RWPE2 (cell line): ENCODE measurements around the gene ANP32E.
"Not testable (repeated sequence)": the region's sequence is repeated elsewhere in the genome, so short reads cannot be mapped to it uniquely, and the experiment has no call there.

Experiments used
- ATAC-seq: fragments of 200-7000 bp; cut with Tn5 transposase; 3 replicates; pipeline ENCODE4 v1.9.1; 2021; ENCODE audit warnings: low read depth
- DNase-seq: peaks from one replicate; pipeline ENCODE4 v3.0.0-alpha.2; 2020; ENCODE audit warnings: low spot score
- H3K27ac ChIP-seq: fragments of 450-650 bp; 2 replicates; pipeline ENCODE4 v1.5.1; 2017; ENCODE audit warnings: mild to moderate bottlenecking; ENCODE audit not compliant: poor library complexity, severe bottlenecking
- H3K27me3 ChIP-seq: fragments of 250-450 bp; sonication (Bioruptor Pico); 2 replicates; pipeline ENCODE4 v1.5.1; 2021; ENCODE audit warnings: mild to moderate bottlenecking, moderate library complexity; ENCODE audit not compliant: insufficient read depth, poor library complexity, severe bottlenecking
- H3K36me3 ChIP-seq: fragments of 250-450 bp; sonication (Bioruptor Pico); 2 replicates; pipeline ENCODE4 v1.5.1; 2020; ENCODE audit warnings: low read depth, mild to moderate bottlenecking, moderate library complexity
- H3K4me1 ChIP-seq: fragments of 250-450 bp; sonication (Bioruptor Pico); 2 replicates; pipeline ENCODE4 v1.5.1; 2021; ENCODE audit warnings: mild to moderate bottlenecking, moderate library complexity; ENCODE audit not compliant: insufficient read depth, poor library complexity, severe bottlenecking
- H3K4me3 ChIP-seq: fragments of 250-450 bp; sonication (Bioruptor Pico); 2 replicates; pipeline ENCODE4 v1.5.1; 2021; ENCODE audit warnings: mild to moderate bottlenecking, moderate library complexity; ENCODE audit not compliant: severe bottlenecking
- H3K9me3 ChIP-seq: fragments of 250-450 bp; sonication (Bioruptor Pico); 2 replicates; pipeline ENCODE4 v1.5.1; 2021; ENCODE audit warnings: mild to moderate bottlenecking, moderate library complexity; ENCODE audit not compliant: severe bottlenecking
- TF ChIP-seq, protein P1 (sequence below): fragments of 450-650 bp; IDR thresholded peaks from one replicate; pipeline ENCODE4 v1.5.1; 2017; ENCODE audit warnings: mild to moderate bottlenecking, moderate library complexity; ENCODE audit not compliant: poor library complexity, severe bottlenecking

Gene ANP32E

DNA sequence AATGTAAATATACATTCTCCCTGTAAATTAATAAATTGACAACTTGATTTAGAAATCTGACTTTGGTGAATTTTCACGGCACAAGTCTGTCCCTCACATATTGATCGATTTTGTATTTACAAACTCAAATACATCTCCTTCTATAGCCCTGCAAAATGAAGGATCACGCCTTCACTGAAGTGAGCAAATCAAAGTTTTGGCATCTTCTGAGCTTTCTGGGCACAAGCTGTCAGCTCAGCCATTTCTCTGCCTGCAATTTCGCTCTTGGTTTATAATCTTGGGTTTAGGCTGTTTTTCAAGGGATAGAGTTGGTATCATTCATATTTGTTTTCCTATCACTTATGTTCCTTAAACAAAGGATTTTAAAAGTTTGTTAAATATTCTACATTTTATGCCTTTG is 25.8 kb downstream of the ANP32E start:
- H3K27ac ChIP-seq, result no peak overlapping the region
- H3K9me3 ChIP-seq, result no peaks in the 10 kb centered on the region
- TF ChIP-seq, protein P1, sequence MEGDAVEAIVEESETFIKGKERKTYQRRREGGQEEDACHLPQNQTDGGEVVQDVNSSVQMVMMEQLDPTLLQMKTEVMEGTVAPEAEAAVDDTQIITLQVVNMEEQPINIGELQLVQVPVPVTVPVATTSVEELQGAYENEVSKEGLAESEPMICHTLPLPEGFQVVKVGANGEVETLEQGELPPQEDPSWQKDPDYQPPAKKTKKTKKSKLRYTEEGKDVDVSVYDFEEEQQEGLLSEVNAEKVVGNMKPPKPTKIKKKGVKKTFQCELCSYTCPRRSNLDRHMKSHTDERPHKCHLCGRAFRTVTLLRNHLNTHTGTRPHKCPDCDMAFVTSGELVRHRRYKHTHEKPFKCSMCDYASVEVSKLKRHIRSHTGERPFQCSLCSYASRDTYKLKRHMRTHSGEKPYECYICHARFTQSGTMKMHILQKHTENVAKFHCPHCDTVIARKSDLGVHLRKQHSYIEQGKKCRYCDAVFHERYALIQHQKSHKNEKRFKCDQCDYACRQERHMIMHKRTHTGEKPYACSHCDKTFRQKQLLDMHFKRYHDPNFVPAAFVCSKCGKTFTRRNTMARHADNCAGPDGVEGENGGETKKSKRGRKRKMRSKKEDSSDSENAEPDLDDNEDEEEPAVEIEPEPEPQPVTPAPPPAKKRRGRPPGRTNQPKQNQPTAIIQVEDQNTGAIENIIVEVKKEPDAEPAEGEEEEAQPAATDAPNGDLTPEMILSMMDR, result no peak
- ATAC-seq, result no peak
- no peaks in the 10 kb centered on the region for H3K27me3 ChIP-seq
- no peaks in the 10 kb centered on the region for H3K36me3 ChIP-seq
- no peak overlapping the region for H3K4me3 ChIP-seq
- peaks cover 4% of the 10 kb centered on the region for H3K4me1 ChIP-seq
- no peak for DNase-seq

DNA sequence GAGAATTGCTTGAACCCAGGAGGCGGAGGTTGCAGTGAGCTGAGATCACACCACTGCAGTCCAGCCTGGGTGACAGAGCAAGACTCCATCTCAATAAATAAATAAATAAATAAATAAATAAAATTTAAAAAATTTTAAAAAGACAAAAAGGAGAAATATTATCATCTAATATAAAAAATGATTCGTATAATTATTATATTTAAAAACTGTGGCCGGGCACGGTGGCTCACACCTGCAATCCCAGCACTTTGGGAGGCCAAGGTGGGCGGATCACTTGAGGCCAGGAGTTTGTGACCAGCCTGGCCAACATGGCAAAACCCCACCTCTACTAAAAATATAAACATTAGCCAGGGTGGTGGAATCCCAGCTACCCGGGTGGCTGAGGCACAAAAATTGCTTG is 27.5 kb downstream of the ANP32E start:
- H3K27me3 ChIP-seq, H3K27ac ChIP-seq, H3K36me3 ChIP-seq, H3K4me1 ChIP-seq, H3K9me3 ChIP-seq, DNase-seq, H3K4me3 ChIP-seq, ATAC-seq: not testable (repeated sequence)

DNA sequence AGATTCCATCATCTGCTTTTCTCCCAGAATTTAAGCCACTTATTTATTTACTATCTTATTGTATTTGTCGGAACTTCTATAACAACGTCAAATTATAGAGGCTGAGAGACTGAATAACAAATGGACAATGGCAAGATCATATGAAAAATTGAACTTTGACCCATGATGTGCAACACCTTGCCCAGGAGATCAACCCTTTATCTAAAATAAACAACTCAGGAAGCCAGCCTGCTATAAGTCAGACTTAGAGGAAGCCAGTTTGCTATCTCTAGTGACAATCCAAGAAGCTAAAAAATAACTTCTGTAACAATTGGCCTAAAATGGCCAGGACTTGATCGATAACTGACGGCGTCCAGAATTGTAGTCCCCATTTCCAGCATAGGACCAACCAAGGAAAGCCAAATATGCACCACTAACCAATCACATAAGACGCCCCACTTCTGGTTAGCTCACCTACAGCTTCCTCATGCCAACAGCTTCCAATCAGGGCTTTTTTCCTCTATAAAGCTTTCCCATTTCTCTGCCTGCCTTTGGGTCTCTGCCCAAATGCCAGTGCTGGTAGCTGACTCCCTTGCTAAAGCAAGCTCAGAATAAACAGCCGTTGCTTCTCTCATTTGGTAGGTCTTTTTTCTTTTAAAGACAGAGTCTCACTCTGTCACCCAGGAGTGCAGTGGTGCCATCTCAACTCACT is 28.5 kb downstream of the ANP32E start:
- DNase-seq, result no peak

DNA sequence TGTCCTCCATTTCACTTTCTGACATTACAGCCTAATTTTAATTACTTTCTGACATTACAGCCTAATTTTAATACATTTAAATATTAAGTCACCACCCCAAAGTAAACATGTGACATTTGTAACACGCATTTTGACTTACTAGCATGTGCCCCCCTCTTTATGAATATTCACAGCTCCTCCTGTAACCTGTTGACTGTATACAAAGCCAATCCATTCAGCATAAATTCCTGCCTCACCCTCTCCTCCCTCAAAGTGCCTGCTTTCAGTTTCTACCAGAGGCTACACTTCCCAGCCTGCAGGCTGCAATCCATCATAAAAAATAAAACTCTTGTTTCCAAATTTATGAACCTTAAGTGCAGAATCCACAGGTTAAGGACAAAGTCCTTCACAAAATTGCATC is 39.5 kb downstream of the ANP32E start:
- Histone ChIP-seq H3K27me3 (no peaks in the 10 kb centered on the region), H3K4me3 (no peak overlapping the region), H3K9me3 (no peaks in the 10 kb centered on the region), H3K36me3 (no peaks in the 10 kb centered on the region), H3K4me1 (peaks cover 7% of the 10 kb centered on the region), H3K27ac (no peak overlapping the region)
- no peak for ATAC-seq
- DNase-seq, result no peak
- TF ChIP-seq, protein P1, result no peak

More for the DNA sequence above, 28.5 kb downstream of the ANP32E start:
- no peak overlapping the region for H3K4me3 ChIP-seq
- H3K27me3 ChIP-seq, result no peaks in the 10 kb centered on the region
- TF ChIP-seq, protein P1, result no peak
- no peak overlapping the region for H3K27ac ChIP-seq
- no peak for ATAC-seq
- H3K36me3 ChIP-seq, result no peaks in the 10 kb centered on the region
- H3K9me3 ChIP-seq, result no peaks in the 10 kb centered on the region
- no peaks in the 10 kb centered on the region for H3K4me1 ChIP-seq

DNA sequence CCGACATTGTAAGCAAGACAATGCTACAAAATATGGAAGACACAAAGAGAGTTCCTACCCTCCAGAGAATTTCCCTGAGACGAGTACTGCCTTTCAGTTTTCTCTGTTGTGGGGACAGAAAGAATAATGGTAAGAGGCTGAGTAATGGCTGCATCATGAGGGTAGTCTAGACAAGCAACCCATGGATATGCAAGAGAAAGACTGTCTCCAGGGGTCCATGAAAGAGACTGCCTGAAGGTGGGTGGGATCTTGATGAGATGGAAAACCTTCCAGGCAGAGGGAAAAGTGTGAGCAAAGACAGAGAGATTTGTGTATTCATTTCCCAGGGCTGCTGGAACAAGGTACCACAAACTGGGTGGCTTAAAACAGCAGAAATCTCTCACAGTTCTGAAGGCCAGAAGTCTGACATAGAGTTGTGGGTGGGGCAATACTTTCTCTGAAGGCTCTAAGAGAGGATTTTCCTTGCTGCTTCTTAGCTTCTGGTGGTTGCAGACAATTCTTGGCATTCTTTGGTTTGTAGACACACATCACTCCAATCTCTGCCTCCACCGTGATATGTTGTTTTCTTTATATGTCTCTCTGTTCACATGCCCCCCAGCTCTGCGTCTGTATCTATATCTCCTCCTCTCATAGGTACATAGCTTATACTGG is 41.4 kb downstream of the ANP32E start:
- no peak overlapping the region for H3K4me3 ChIP-seq
- H3K9me3 ChIP-seq, result no peaks in the 10 kb centered on the region
- H3K27me3 ChIP-seq, result no peaks in the 10 kb centered on the region
- DNase-seq (no peak), ATAC-seq (no peak)
- TF ChIP-seq, protein P1, result no peak
- no peak overlapping the region for H3K27ac ChIP-seq
- no peaks in the 10 kb centered on the region for H3K36me3 ChIP-seq
- peaks cover 7% of the 10 kb centered on the region for H3K4me1 ChIP-seq
